SK-N-SH treated with all-trans-retinoic acid at 6 μM for 48 hours (cell line): Measurements from ENCODE around the gene FAM171A2.

Experiments
- BACH2 ChIP-seq: fragments of 250-450 bp; sonication (Bioruptor Pico); IDR thresholded peaks from 2 replicates; pipeline ENCODE4 v1.9.0; 2021; ENCODE audit warnings: mild to moderate bottlenecking, borderline replicate concordance
- ISL1 ChIP-seq: fragments of 250-450 bp; sonication (Bioruptor Pico); IDR thresholded peaks from 2 replicates; pipeline ENCODE4 v2.1.2; 2022; ENCODE audit warnings: mild to moderate bottlenecking, moderate library complexity
- TCF4 ChIP-seq: fragments of 250-450 bp; sonication (Bioruptor Pico); IDR thresholded peaks from 2 replicates; pipeline ENCODE4 v1.8.0; 2021; ENCODE audit warnings: mild to moderate bottlenecking, moderate library complexity, borderline replicate concordance
- ZC3H10 ChIP-seq: fragments of 250-450 bp; sonication (Bioruptor Pico); IDR thresholded peaks from 2 replicates; pipeline ENCODE4 v1.5.1; 2021; ENCODE audit warnings: mild to moderate bottlenecking, moderate library complexity
- TF ChIP-seq, protein P1 (sequence below): fragments of 250-450 bp; sonication (Bioruptor Pico); IDR thresholded peaks from 2 replicates; pipeline ENCODE4 v1.8.0; 2020; ENCODE audit warnings: mild to moderate bottlenecking, moderate library complexity, borderline replicate concordance

GRCh38 chr17:44310188-44310587, 53.5 kb downstream of the FAM171A2 start:
- TF ChIP-seq ISL1 (CRISPR knock-in tag) = no peak
- TF ChIP-seq, protein P1, sequence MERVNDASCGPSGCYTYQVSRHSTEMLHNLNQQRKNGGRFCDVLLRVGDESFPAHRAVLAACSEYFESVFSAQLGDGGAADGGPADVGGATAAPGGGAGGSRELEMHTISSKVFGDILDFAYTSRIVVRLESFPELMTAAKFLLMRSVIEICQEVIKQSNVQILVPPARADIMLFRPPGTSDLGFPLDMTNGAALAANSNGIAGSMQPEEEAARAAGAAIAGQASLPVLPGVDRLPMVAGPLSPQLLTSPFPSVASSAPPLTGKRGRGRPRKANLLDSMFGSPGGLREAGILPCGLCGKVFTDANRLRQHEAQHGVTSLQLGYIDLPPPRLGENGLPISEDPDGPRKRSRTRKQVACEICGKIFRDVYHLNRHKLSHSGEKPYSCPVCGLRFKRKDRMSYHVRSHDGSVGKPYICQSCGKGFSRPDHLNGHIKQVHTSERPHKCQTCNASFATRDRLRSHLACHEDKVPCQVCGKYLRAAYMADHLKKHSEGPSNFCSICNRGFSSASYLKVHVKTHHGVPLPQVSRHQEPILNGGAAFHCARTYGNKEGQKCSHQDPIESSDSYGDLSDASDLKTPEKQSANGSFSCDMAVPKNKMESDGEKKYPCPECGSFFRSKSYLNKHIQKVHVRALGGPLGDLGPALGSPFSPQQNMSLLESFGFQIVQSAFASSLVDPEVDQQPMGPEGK = no peak
- TF ChIP-seq BACH2 (CRISPR knock-in tag) = no peak
- no peak for TF ChIP-seq ZC3H10 (CRISPR knock-in tag)
- TF ChIP-seq TCF4 (CRISPR knock-in tag) = no peak
